HCT116 (cell line): ENCODE data around the gene BAX. TPM values are rescaled to one million over a fixed set of nuclear protein-coding genes. Genes with fewer than 3 reads are reported as not detected.

Experiments
- ATAC-seq: fragments of 200-7000 bp; cut with Tn5 transposase; 2 replicates; pipeline ENCODE4 v1.9.1; 2020; ENCODE audit warnings: mild to moderate bottlenecking, moderate library complexity
- BruUV-seq: library from RNA; stranded (reverse); fragments of 400-500 nt; replicated peaks from 2 replicates; lab custom pipeline; 2021; lab: Mats Ljungman, UMichigan
- CTCF ChIA-PET: fragments of 300-600 bp; sonication (Branson Sonifier 250); formaldehyde crosslinking; loops from one replicate; lab custom pipeline; 2021; ENCODE audit warnings: antibody characterized with exemption; lab: Charles Lee
- POLR2A ChIA-PET: fragments of 300-600, 350-600 bp; sonication (Branson Sonifier 250); formaldehyde crosslinking; loops from one replicate; lab custom pipeline; 2021; ENCODE audit warnings: antibody characterized with exemption; lab: Charles Lee
- RAD21 ChIA-PET, 2 experiments: fragments of 300-600 bp; sonication (Branson Sonifier 250); formaldehyde crosslinking; loops; one replicate each; lab custom pipeline; 2023; ENCODE audit warnings: low total read pairs in 2 of 2; ENCODE audit not compliant: uncharacterized antibody in 2 of 2, unreplicated experiment in 2 of 2, low non-redundant PET in 1 of 2; lab: Charles Lee
- DNase-seq: peaks from one replicate; pipeline ENCODE4 v3.0.0-alpha.2; 2010; ENCODE audit warnings: low read depth, low spot score
- H2AFZ ChIP-seq: fragments of 200-600 bp; shearing (Covaris generic), sonication (generic); 2 replicates; pipeline ENCODE4 v1.6.1; 2017; ENCODE audit warnings: low read depth, mixed run types, mixed read lengths, antibody characterized with exemption, low read length; ENCODE audit not compliant: poor library complexity, severe bottlenecking
- H3K27ac ChIP-seq: 2 replicates; pipeline ENCODE4 v1.5.1; 2012; ENCODE audit warnings: low read depth, low read length
- H3K27me3 ChIP-seq: fragments of 200-600 bp; sonication (generic); 2 replicates; pipeline ENCODE4 v1.6.1; 2016; ENCODE audit warnings: mixed run types, low read length, mixed read lengths; ENCODE audit not compliant: insufficient read depth
- H3K36me3 ChIP-seq, 2 experiments: fragments of 200-500 bp in 1 of 2; fragments of 200-600 bp in 1 of 2; sonication (Bioruptor generic) in 1 of 2; sonication (generic) in 1 of 2; 2 replicates each; pipeline versions ENCODE4 v1.5.1 to v1.6.1; 2014 to 2016; ENCODE audit warnings: low read length in 2 of 2, inconsistent platforms in 1 of 2, mixed read lengths in 1 of 2, mixed run types in 1 of 2; ENCODE audit not compliant: insufficient read depth in 2 of 2, control insufficient read depth in 1 of 2
- H3K4me1 ChIP-seq, 2 experiments: fragments of 200-600 bp in 1 of 2; sonication (generic) in 1 of 2; 2 replicates each; pipeline versions ENCODE4 v1.5.1 to v1.6.1; 2012 to 2017; ENCODE audit warnings: low read length in 2 of 2, inconsistent platforms in 1 of 2, mild to moderate bottlenecking in 1 of 2, mixed read lengths in 1 of 2, mixed run types in 1 of 2, moderate library complexity in 1 of 2; ENCODE audit not compliant: insufficient read depth in 2 of 2, control insufficient read depth in 1 of 2
- H3K4me2 ChIP-seq: fragments of 200-600 bp; sonication (generic); 2 replicates; pipeline ENCODE4 v1.6.1; 2017; ENCODE audit warnings: mixed run types, low read length, mixed read lengths
- H3K4me3 ChIP-seq, 2 experiments: fragments of 200-600 bp in 1 of 2; sonication (generic) in 1 of 2; replicated peaks in 1 of 2; 2 replicates each; pipeline ENCODE4 v1.5.1; 2011 to 2016; ENCODE audit warnings: low read length in 2 of 2, control low read depth in 1 of 2, low read depth in 1 of 2, mild to moderate bottlenecking in 1 of 2, mixed read lengths in 1 of 2, mixed run types in 1 of 2
- H3K79me2 ChIP-seq: fragments of 200-600 bp; sonication (generic); 2 replicates; pipeline ENCODE4 v1.6.1; 2017; ENCODE audit warnings: mild to moderate bottlenecking, mixed run types, low read length, moderate library complexity, mixed read lengths; ENCODE audit not compliant: insufficient read depth
- H3K9ac ChIP-seq: fragments of 200-600 bp; sonication (generic); 2 replicates; pipeline ENCODE4 v1.6.1; 2016; ENCODE audit warnings: low read length, mixed read lengths
- H3K9me2 ChIP-seq: fragments of 200-600 bp; sonication (generic), shearing (Covaris generic); 2 replicates; pipeline ENCODE4 v1.6.1; 2017; ENCODE audit warnings: mixed run types, mild to moderate bottlenecking, moderate library complexity; ENCODE audit not compliant: insufficient read depth
- H3K9me3 ChIP-seq, 2 experiments: fragments of 200-500 bp in 1 of 2; fragments of 200-600 bp in 1 of 2; sonication (Bioruptor generic) in 1 of 2; sonication (generic) in 1 of 2; 2 replicates each; pipeline ENCODE4 v1.6.1; 2014 to 2017; ENCODE audit warnings: low read length in 2 of 2, mixed read lengths in 2 of 2, inconsistent platforms in 1 of 2, low read depth in 1 of 2, mild to moderate bottlenecking in 1 of 2, mixed run types in 1 of 2, moderate library complexity in 1 of 2; ENCODE audit not compliant: control insufficient read depth in 1 of 2, insufficient read depth in 1 of 2
- H4K20me1 ChIP-seq: fragments of 200-600 bp; sonication (generic), shearing (Covaris generic); 2 replicates; pipeline ENCODE4 v1.6.1; 2017; ENCODE audit warnings: mixed run types, mild to moderate bottlenecking, moderate library complexity; ENCODE audit not compliant: insufficient read depth
- CBX3 ChIP-seq: IDR thresholded peaks from 2 replicates; pipeline ENCODE4 v1.6.1; 2012; ENCODE audit warnings: low read depth
- CEBPB ChIP-seq: IDR thresholded peaks from 2 replicates; pipeline ENCODE4 v1.6.1; 2012; ENCODE audit warnings: low read depth
- FOSL1 ChIP-seq: IDR thresholded peaks from 2 replicates; pipeline ENCODE4 v1.6.1; 2012; ENCODE audit warnings: low read depth
- MAX ChIP-seq: IDR thresholded peaks from 2 replicates; pipeline ENCODE4 v1.6.1; 2012
- POLR2A ChIP-seq: IDR thresholded peaks from 2 replicates; pipeline ENCODE4 v1.7.0; 2011; ENCODE audit warnings: borderline replicate concordance; ENCODE audit not compliant: insufficient read depth, insufficient read length; ENCODE audit errors: extremely low read depth
- POLR2AphosphoS5 ChIP-seq: IDR thresholded peaks from 2 replicates; pipeline ENCODE4 v1.6.1; 2011; ENCODE audit warnings: mild to moderate bottlenecking, low read depth, low read length, moderate library complexity
- RAD21 ChIP-seq: IDR thresholded peaks from 2 replicates; pipeline ENCODE4 v1.6.1; 2012; ENCODE audit warnings: low read depth, mild to moderate bottlenecking
- SRF ChIP-seq: IDR thresholded peaks from 2 replicates; pipeline ENCODE4 v1.6.1; 2012; ENCODE audit warnings: low read depth
- YY1 ChIP-seq: IDR thresholded peaks from 2 replicates; pipeline ENCODE4 v1.6.1; 2011; ENCODE audit warnings: low read length, low read depth, moderate library complexity, mild to moderate bottlenecking; ENCODE audit not compliant: insufficient replicate concordance; ENCODE audit errors: extremely low read depth
- intact Hi-C: fragments of 100-400 bp; cut with micrococcal nuclease; formaldehyde crosslinking; loops from 2 replicates; pipeline ENCODE4 v1.10.0; 2022
- total RNA-seq: library from RNA; stranded (reverse); gene quantifications from one replicate; pipeline ENCODE4 v1.2.1, GENCODE V29; 2021; ENCODE audit not compliant: unreplicated experiment
- TF ChIP-seq, protein P1 (sequence below): IDR thresholded peaks from 2 replicates; pipeline ENCODE4 v1.6.1; 2012; ENCODE audit warnings: low read depth

BAX gene
- total RNA-seq, 1 experiment from 2014 or later = 96.4 TPM

DNA sequence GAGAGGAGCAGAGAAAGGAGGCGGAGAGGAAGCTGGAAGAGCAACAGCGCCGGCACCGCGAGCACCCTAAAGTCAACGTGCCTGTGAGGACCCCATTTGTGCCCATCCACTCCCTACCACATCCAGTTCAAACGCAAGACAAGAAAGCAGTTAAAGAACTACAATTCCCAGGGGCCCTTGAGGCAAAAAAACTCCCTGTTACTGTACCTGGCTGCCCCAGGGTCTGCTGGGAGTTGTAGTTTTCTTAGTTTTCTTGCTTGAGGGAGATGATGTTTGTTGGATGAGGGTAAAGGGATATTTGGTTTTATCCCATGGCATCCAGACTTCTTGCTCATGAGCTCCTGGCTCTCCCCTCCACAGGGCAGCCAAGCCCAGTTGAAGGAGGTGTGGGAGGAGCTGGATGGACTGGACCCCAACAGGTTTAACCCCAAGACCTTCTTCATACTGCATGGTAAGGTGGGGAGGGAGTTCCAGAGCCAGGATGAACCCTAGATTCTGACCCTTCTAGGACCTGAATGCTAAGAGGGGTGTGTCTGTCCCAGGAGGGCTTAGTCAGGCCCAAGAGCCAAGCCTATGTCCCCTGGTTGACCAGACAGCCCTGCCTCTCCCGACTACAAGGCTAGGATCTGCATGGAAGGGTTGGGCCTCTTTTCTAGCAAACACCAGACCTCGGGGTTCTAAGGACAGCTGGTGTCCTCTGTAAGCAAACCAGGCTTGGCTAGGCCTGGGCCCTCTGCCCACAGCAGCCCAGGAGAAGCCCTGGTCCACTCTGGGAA is 41.4 kb upstream of the BAX start:
- Histone ChIP-seq H3K36me3 (peaks cover 7 to 18% of the 10 kb centered on the region in 2 experiments), H3K27ac (no peak overlapping the region), H3K27me3 (no peaks in the 10 kb centered on the region), H3K9ac (no peak overlapping the region), H3K9me3 (no peaks in the 10 kb centered on the region), H3K4me2 (no peak overlapping the region), H3K79me2 (no peaks in the 10 kb centered on the region), H3K9me2 (no peaks in the 10 kb centered on the region), H3K4me3 (no peak overlapping the region), H3K4me1 (no peaks in the 10 kb centered on the region), H2AFZ (no peak overlapping the region), H4K20me1 (no peaks in the 10 kb centered on the region)
- ChIA-PET RAD21 (no interaction called here), POLR2A (interaction anchor here (1.8 kb wide), 1 partner anchor 13 kb away, joined by 5 read pairs; the partner anchor contains the start of gene NUCB1), CTCF (interaction anchor here (1.6 kb wide), 1 partner anchor 13 kb away, joined by 3 read pairs; the partner anchor contains the start of gene NUCB1)
- TF ChIP-seq RAD21 (no peak), YY1 (no peak), MAX (no peak), POLR2AphosphoS5 (no peak), SRF (no peak), CBX3 (no peak), FOSL1 (no peak), POLR2A (no peak), CEBPB (no peak)
- TF ChIP-seq, protein P1, sequence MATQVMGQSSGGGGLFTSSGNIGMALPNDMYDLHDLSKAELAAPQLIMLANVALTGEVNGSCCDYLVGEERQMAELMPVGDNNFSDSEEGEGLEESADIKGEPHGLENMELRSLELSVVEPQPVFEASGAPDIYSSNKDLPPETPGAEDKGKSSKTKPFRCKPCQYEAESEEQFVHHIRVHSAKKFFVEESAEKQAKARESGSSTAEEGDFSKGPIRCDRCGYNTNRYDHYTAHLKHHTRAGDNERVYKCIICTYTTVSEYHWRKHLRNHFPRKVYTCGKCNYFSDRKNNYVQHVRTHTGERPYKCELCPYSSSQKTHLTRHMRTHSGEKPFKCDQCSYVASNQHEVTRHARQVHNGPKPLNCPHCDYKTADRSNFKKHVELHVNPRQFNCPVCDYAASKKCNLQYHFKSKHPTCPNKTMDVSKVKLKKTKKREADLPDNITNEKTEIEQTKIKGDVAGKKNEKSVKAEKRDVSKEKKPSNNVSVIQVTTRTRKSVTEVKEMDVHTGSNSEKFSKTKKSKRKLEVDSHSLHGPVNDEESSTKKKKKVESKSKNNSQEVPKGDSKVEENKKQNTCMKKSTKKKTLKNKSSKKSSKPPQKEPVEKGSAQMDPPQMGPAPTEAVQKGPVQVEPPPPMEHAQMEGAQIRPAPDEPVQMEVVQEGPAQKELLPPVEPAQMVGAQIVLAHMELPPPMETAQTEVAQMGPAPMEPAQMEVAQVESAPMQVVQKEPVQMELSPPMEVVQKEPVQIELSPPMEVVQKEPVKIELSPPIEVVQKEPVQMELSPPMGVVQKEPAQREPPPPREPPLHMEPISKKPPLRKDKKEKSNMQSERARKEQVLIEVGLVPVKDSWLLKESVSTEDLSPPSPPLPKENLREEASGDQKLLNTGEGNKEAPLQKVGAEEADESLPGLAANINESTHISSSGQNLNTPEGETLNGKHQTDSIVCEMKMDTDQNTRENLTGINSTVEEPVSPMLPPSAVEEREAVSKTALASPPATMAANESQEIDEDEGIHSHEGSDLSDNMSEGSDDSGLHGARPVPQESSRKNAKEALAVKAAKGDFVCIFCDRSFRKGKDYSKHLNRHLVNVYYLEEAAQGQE = no peak
- no TSS peak for BruUV-seq
- intact Hi-C loops = no loop called here
- ATAC-seq = peak; percentile 67
- DNase-seq = no peak
